SK-N-MC (cell line): Measurements from ENCODE around the gene FBXO40.

Experiments
- DNase-seq: peaks from one replicate; pipeline ENCODE4 v3.0.0-alpha.2; 2011; ENCODE audit warnings: low read depth, low spot score
- H3K27ac ChIP-seq: fragments of 200-600 bp; sonication (generic); 2 replicates; pipeline ENCODE4 v1.5.1; 2016; ENCODE audit warnings: mixed run types
- H3K36me3 ChIP-seq: fragments of 200-600 bp; sonication (generic); 2 replicates; pipeline ENCODE4 v1.6.1; 2017; ENCODE audit warnings: antibody characterized with exemption, low read length, mixed read lengths; ENCODE audit not compliant: insufficient read depth
- H3K4me3 ChIP-seq: fragments of 200-600 bp; sonication (generic); 2 replicates; pipeline ENCODE4 v1.5.1; 2016
- H3K9ac ChIP-seq: fragments of 200-600 bp; sonication (generic); 2 replicates; pipeline ENCODE4 v1.8.0; 2017; ENCODE audit warnings: mixed run types, mixed read lengths; ENCODE audit not compliant: insufficient read length
- H3K9me3 ChIP-seq: fragments of 200-600 bp; sonication (generic); 2 replicates; pipeline ENCODE4 v1.6.1; 2017; ENCODE audit warnings: low read depth, mild to moderate bottlenecking, antibody characterized with exemption, low read length, moderate library complexity, mixed read lengths
- EZH2 ChIP-seq: fragments of 200-600 bp; sonication (generic); IDR thresholded peaks from one replicate; pipeline ENCODE4 v1.6.1; 2017; ENCODE audit warnings: antibody characterized with exemption
- FOXP2 ChIP-seq: optimal IDR thresholded peaks from 2 replicates; pipeline ENCODE3; 2011; ENCODE audit warnings: mild to moderate bottlenecking, moderate library complexity; ENCODE audit not compliant: insufficient read depth; ENCODE audit errors: extremely low read length, control extremely low read depth
- POLR2AphosphoS5 ChIP-seq: IDR thresholded peaks from 2 replicates; pipeline ENCODE4 v1.6.1; 2012; ENCODE audit warnings: mild to moderate bottlenecking, low read depth, low read length, borderline replicate concordance

Gene FBXO40

GRCh38 chr3:121592856-121593702, at the start of gene FBXO40:
Gene FBXO40, plus strand, starts transcription at chr3:121593379. Its CDS starts 27,197 bp downstream, at chr3:121620576.
- no peak for DNase-seq
- no peaks in the 10 kb centered on the region for H3K9me3 ChIP-seq
- H3K27ac ChIP-seq = no peak within 1 kb of the TSS
- no peaks in the 10 kb centered on the region for H3K36me3 ChIP-seq
- no peak within 1 kb of the TSS for H3K9ac ChIP-seq
- TF ChIP-seq FOXP2 (no peak), EZH2 (no peak), POLR2AphosphoS5 (no peak)
- H3K4me3 ChIP-seq = no peak within 1 kb of the TSS

- no peak for DNase-seq
- peaks cover 13% of the 10 kb centered on the region for H3K36me3 ChIP-seq
- TF ChIP-seq POLR2AphosphoS5 = no peak
- no peak for TF ChIP-seq FOXP2
- TF ChIP-seq EZH2 = no peak
- H3K27ac ChIP-seq = no peak overlapping the region
- H3K9ac ChIP-seq = peak overlapping the region; percentile 94
- no peaks in the 10 kb centered on the region for H3K9me3 ChIP-seq
- H3K4me3 ChIP-seq = peak overlapping the region; percentile 85
These were observed 48.1 kb upstream of the FBXO40 start for GRCh38 chr3:121545049-121545573.

GRCh38 chr3:121545574-121546455, 47.4 kb upstream of the FBXO40 start, which contains the start of gene POLQ:
Gene POLQ, minus strand, starts transcription at chr3:121545988. Its CDS starts 111 bp downstream, at chr3:121545877.
- Histone ChIP-seq H3K9me3 (no peaks in the 10 kb centered on the region), H3K36me3 (peaks cover 8% of the 10 kb centered on the region), H3K9ac (peak within 1 kb of the TSS; percentile 94), H3K4me3 (peak within 1 kb of the TSS; percentile 85), H3K27ac (peak within 1 kb of the TSS; percentile 66)
- TF ChIP-seq POLR2AphosphoS5 = peak; percentile 80
- TF ChIP-seq EZH2 = no peak
- DNase-seq = peak; percentile 77

GRCh38 chr3:121552379-121552778, 40.8 kb upstream of the FBXO40 start:
- Histone ChIP-seq H3K27ac (no peak overlapping the region), H3K9ac (no peak overlapping the region), H3K36me3 (no peaks in the 10 kb centered on the region), H3K9me3 (no peaks in the 10 kb centered on the region; the same call in 1 of the 2 replicates), H3K4me3 (no peak overlapping the region)
- TF ChIP-seq EZH2 = no peak
- no peak for TF ChIP-seq POLR2AphosphoS5
- no peak for TF ChIP-seq FOXP2
- DNase-seq = no peak

GRCh38 chr3:121552797-121553196, 40.4 kb upstream of the FBXO40 start:
- no peak for DNase-seq
- H3K9ac ChIP-seq = no peak overlapping the region
- no peaks in the 10 kb centered on the region; the same call in 1 of the 2 replicates for H3K9me3 ChIP-seq
- H3K36me3 ChIP-seq = no peaks in the 10 kb centered on the region
- no peak overlapping the region for H3K4me3 ChIP-seq
- H3K27ac ChIP-seq = no peak overlapping the region
- TF ChIP-seq FOXP2 = no peak
- TF ChIP-seq EZH2 = no peak
- TF ChIP-seq POLR2AphosphoS5 = no peak

GRCh38 chr3:121557426-121557934, 35.7 kb upstream of the FBXO40 start:
- Histone ChIP-seq H3K4me3 (no peak overlapping the region), H3K27ac (no peak overlapping the region), H3K9ac (no peak overlapping the region), H3K9me3 (no peaks in the 10 kb centered on the region; the same call in 1 of the 2 replicates), H3K36me3 (no peaks in the 10 kb centered on the region)
- TF ChIP-seq POLR2AphosphoS5 (no peak), EZH2 (no peak), FOXP2 (no peak)
- DNase-seq = no peak

- Histone ChIP-seq H3K36me3 (no peaks in the 10 kb centered on the region), H3K9me3 (no peaks in the 10 kb centered on the region), H3K27ac (no peak overlapping the region), H3K9ac (no peak overlapping the region), H3K4me3 (no peak overlapping the region)
- no peak for DNase-seq
- TF ChIP-seq EZH2 = no peak
- TF ChIP-seq FOXP2 = no peak
- no peak for TF ChIP-seq POLR2AphosphoS5
These were observed 31.0 kb upstream of the FBXO40 start for GRCh38 chr3:121562148-121562547.
